Endothelial cell of umbilical vein (primary cell): ENCODE measurements around the gene CXCL14. TPM values are rescaled to one million over a fixed set of nuclear protein-coding genes. Genes with fewer than 3 reads are reported as not detected.

Source experiments
- BruUV-seq: library from RNA; stranded (reverse); fragments of 400-500 nt; replicated peaks from 2 replicates; lab custom pipeline; 2021; lab: Mats Ljungman, UMichigan
- CTCF ChIA-PET: fragments of 300-600, 350-600 bp; sonication (Branson Sonifier 250); formaldehyde crosslinking; loops from one replicate; lab custom pipeline; 2021; ENCODE audit warnings: antibody characterized with exemption, inconsistent platforms; lab: Charles Lee
- POLR2A ChIA-PET: fragments of 300-600, 350-600 bp; sonication (Branson Sonifier 250); formaldehyde crosslinking; loops from one replicate; lab custom pipeline; 2021; ENCODE audit warnings: antibody characterized with exemption, inconsistent platforms; lab: Charles Lee
- DNase-seq: peaks from one replicate; pipeline ENCODE4 v3.0.0-alpha.2; 2011; ENCODE audit warnings: low read depth, low spot score
- FAIRE-seq: peaks from 2 replicates; lab custom pipeline; 2011; peaks lifted over from hg19 to GRCh38; lab: Jason Lieb, UNC
- H2AFZ ChIP-seq: 2 replicates; pipeline ENCODE4 v1.6.0; 2012; ENCODE audit warnings: low read depth, low read length, control low read depth, inconsistent platforms
- H3K27ac ChIP-seq: 2 replicates; pipeline ENCODE4 v1.5.1; 2011; ENCODE audit warnings: low read depth, mild to moderate bottlenecking, control low read depth, low read length, moderate library complexity; ENCODE audit not compliant: insufficient read depth
- H3K27me3 ChIP-seq, 2 experiments: 2 replicates each; pipeline versions ENCODE4 v1.6.0 to v1.6.1; 2011; ENCODE audit warnings: low read length in 2 of 2, mixed read lengths in 1 of 2; ENCODE audit not compliant: control insufficient read depth in 2 of 2, insufficient read depth in 2 of 2
- H3K36me3 ChIP-seq, 2 experiments: 2 replicates in 1 of 2; 3 replicates in 1 of 2; pipeline ENCODE4 v1.5.1; 2011; ENCODE audit warnings: low read length in 2 of 2, mild to moderate bottlenecking in 1 of 2, moderate library complexity in 1 of 2; ENCODE audit not compliant: control insufficient read depth in 2 of 2, insufficient read depth in 2 of 2; ENCODE audit errors: extremely low read depth in 1 of 2
- H3K4me1 ChIP-seq: 3 replicates; pipeline ENCODE4 v1.5.1; 2011; ENCODE audit warnings: mild to moderate bottlenecking, low read length; ENCODE audit not compliant: control insufficient read depth, insufficient read depth; ENCODE audit errors: extremely low read depth
- H3K4me2 ChIP-seq: 2 replicates; pipeline ENCODE4 v1.6.1; 2011; ENCODE audit warnings: low read length, control low read depth, mixed read lengths; ENCODE audit not compliant: insufficient read depth
- H3K4me3 ChIP-seq, 3 experiments: fragments of 200-600 bp in 1 of 3; sonication (generic), shearing (Covaris generic) in 1 of 3; replicated peaks in 1 of 3; 2 replicates each; pipeline ENCODE4 v1.5.1; 2011 to 2016; ENCODE audit warnings: control low read depth in 3 of 3, low read length in 3 of 3, mild to moderate bottlenecking in 2 of 3, inconsistent platforms in 1 of 3, low read depth in 1 of 3, moderate library complexity in 1 of 3; ENCODE audit not compliant: insufficient read depth in 1 of 3
- H3K79me2 ChIP-seq: 2 replicates; pipeline ENCODE4 v1.6.0; 2012; ENCODE audit warnings: low read length, inconsistent platforms; ENCODE audit not compliant: control insufficient read depth, insufficient read depth
- H3K9ac ChIP-seq: replicated peaks from 2 replicates; pipeline ENCODE3; 2011; ENCODE audit warnings: low read length, control low read depth; ENCODE audit not compliant: insufficient read depth; ENCODE audit errors: extremely low read depth
- H3K9me1 ChIP-seq: replicated peaks from 3 replicates; pipeline ENCODE4 v1.6.0; 2011; ENCODE audit warnings: mild to moderate bottlenecking, low read length; ENCODE audit not compliant: control insufficient read depth, insufficient read depth; ENCODE audit errors: extremely low read depth
- H3K9me3 ChIP-seq: replicated peaks from 2 replicates; pipeline ENCODE4 v1.5.1; 2012; ENCODE audit warnings: low read length, inconsistent platforms; ENCODE audit not compliant: control insufficient read depth, insufficient read depth
- H4K20me1 ChIP-seq: replicated peaks from 2 replicates; pipeline ENCODE3; 2011; ENCODE audit warnings: mild to moderate bottlenecking, low read length; ENCODE audit not compliant: control insufficient read depth, insufficient read depth; ENCODE audit errors: extremely low read depth
- EZH2 ChIP-seq: IDR thresholded peaks from 2 replicates; pipeline ENCODE4 v1.6.1; 2012; ENCODE audit warnings: borderline replicate concordance, low read depth, mild to moderate bottlenecking, moderate library complexity, low read length, inconsistent platforms; ENCODE audit not compliant: severe bottlenecking
- FOS ChIP-seq: IDR thresholded peaks from 2 replicates; pipeline ENCODE4 v1.6.1; 2011; ENCODE audit warnings: mild to moderate bottlenecking, low read length, moderate library complexity, borderline replicate concordance; ENCODE audit not compliant: insufficient read depth
- GATA2 ChIP-seq: IDR thresholded peaks from 2 replicates; pipeline ENCODE4 v1.7.0; 2011; ENCODE audit warnings: low read depth, mild to moderate bottlenecking, moderate library complexity, mixed read lengths, low read length; ENCODE audit not compliant: insufficient read length, insufficient read depth
- JUN ChIP-seq: IDR thresholded peaks from 2 replicates; pipeline ENCODE4 v1.6.1; 2011; ENCODE audit warnings: borderline replicate concordance, low read depth; ENCODE audit not compliant: insufficient read length, insufficient read depth
- MYC ChIP-seq: IDR thresholded peaks from one replicate; pipeline ENCODE4 v1.6.1; 2011; ENCODE audit warnings: mild to moderate bottlenecking, low read depth, low read length
- POLR2A ChIP-seq: IDR thresholded peaks from 2 replicates; pipeline ENCODE4 v1.6.1; 2012; ENCODE audit warnings: low read depth, mild to moderate bottlenecking, control low read depth, low read length
- POLR2AphosphoS5 ChIP-seq: IDR thresholded peaks from 2 replicates; pipeline ENCODE4 v1.6.1; 2012; ENCODE audit warnings: low read depth, mild to moderate bottlenecking, control low read depth, low read length, moderate library complexity; ENCODE audit not compliant: insufficient read depth
- dilution Hi-C: fragments of 300-500 bp; cut with MboI; formaldehyde crosslinking; loops from one replicate; pipeline ENCODE4 v1.15.0; 2019; ENCODE audit warnings: low sequenced_read_pairs; ENCODE audit not compliant: extremely low pct_ligation_motif_present
- intact Hi-C: fragments of 100-400 bp; cut with micrococcal nuclease; formaldehyde crosslinking; loops from one replicate; pipeline ENCODE4 v1.10.0; 2022
- polyA plus RNA-seq, 4 experiments: library from polyadenylated mRNA; depleted of rRNA in 3 of 4; stranded (reverse) in 3 of 4; unstranded in 1 of 4; fragments of >200 nt; gene quantifications; 2 replicates each; pipeline versions ENCODE4 v1.2.1 to v1.2.3, GENCODE V29; 2011 to 2012; ENCODE audit warnings: missing spikeins in 1 of 4
- total RNA-seq: library from RNA; stranded (reverse); gene quantifications from 2 replicates; pipeline ENCODE4 v1.2.3, GENCODE V29; 2021
- TF ChIP-seq, protein P1 (sequence below), 2 donors: IDR thresholded peaks; 1 replicate in 1 of 2; 2 replicates in 1 of 2; pipeline ENCODE4 v1.5.1; 2011; ENCODE audit warnings: low read length in 2 of 2, mild to moderate bottlenecking in 2 of 2, moderate library complexity in 2 of 2, control low read depth in 1 of 2, inconsistent platforms in 1 of 2, low read depth in 1 of 2; ENCODE audit not compliant: insufficient read depth in 1 of 2; ENCODE audit errors: extremely low read depth in 1 of 2
- TF ChIP-seq, protein P2 (sequence below): IDR thresholded peaks from 2 replicates; pipeline ENCODE4 v1.6.1; 2011; ENCODE audit not compliant: insufficient read depth, insufficient read length

Gene CXCL14
- total and polyA plus RNA-seq, 2 donors (not counting 3 experiments of a cell fraction or from before 2014, with no cell fraction given) = not detected

DNA sequence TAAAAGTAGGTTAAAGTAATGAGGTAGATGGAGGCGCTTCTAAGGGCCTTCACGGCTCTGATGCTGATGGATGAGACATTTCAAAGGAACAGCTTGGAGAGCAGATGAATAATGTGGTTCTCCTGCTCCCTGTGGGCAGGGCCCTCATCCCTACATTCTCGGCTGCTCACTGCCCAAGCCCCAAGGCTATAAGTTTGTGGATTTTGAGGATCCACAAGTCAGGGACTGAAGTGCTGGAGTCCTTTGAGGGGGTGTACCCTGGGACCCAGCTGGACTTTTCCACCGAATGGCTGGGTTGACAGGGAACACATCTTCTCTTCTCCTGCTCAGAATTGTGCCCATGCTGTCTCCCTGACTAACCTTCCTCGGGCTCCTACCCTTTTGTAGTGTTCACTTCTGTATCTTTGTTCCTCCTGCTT lies 21.4 kb upstream of the CXCL14 start:
- FAIRE-seq = no peak
- Histone ChIP-seq H3K4me1 (no peaks in the 10 kb centered on the region), H3K27me3 (peaks cover 0 to under 1% of the 10 kb centered on the region in 2 experiments), H3K79me2 (no peaks in the 10 kb centered on the region), H3K9ac (no peak overlapping the region), H3K9me1 (no peaks in the 10 kb centered on the region), H3K4me2 (no peak overlapping the region), H3K27ac (no peak overlapping the region), H4K20me1 (no peaks in the 10 kb centered on the region), H2AFZ (no peak overlapping the region), H3K4me3 (no peak overlapping the region), H3K36me3 (no peaks in the 10 kb centered on the region), H3K9me3 (no peaks in the 10 kb centered on the region)
- dilution Hi-C loops (no loop called here), intact Hi-C loops (no loop called here)
- TF ChIP-seq FOS = no peak
- no peak for TF ChIP-seq GATA2
- TF ChIP-seq MYC = no peak
- no peak for TF ChIP-seq EZH2
- TF ChIP-seq POLR2A = no peak
- no peak for TF ChIP-seq POLR2AphosphoS5
- TF ChIP-seq JUN = no peak
- TF ChIP-seq, protein P1, sequence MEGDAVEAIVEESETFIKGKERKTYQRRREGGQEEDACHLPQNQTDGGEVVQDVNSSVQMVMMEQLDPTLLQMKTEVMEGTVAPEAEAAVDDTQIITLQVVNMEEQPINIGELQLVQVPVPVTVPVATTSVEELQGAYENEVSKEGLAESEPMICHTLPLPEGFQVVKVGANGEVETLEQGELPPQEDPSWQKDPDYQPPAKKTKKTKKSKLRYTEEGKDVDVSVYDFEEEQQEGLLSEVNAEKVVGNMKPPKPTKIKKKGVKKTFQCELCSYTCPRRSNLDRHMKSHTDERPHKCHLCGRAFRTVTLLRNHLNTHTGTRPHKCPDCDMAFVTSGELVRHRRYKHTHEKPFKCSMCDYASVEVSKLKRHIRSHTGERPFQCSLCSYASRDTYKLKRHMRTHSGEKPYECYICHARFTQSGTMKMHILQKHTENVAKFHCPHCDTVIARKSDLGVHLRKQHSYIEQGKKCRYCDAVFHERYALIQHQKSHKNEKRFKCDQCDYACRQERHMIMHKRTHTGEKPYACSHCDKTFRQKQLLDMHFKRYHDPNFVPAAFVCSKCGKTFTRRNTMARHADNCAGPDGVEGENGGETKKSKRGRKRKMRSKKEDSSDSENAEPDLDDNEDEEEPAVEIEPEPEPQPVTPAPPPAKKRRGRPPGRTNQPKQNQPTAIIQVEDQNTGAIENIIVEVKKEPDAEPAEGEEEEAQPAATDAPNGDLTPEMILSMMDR (IDR thresholded peaks at IDR 0.05; ENCODE audit: extremely low read depth in 1 of 2, insufficient read depth in 1 of 2, low read depth in 1 of 2, low read length in 2 of 2) = no peak
- TF ChIP-seq, protein P2, sequence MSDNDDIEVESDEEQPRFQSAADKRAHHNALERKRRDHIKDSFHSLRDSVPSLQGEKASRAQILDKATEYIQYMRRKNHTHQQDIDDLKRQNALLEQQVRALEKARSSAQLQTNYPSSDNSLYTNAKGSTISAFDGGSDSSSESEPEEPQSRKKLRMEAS = no peak
- no TSS peak for BruUV-seq
- ChIA-PET CTCF (interaction anchor here (2.0 kb wide), 1 partner anchor 39 kb away, joined by 4 read pairs; no protein-coding TSS in a partner anchor), POLR2A (no interaction called here)
- DNase-seq = no peak
